GM23338 (cell line): ENCODE data around the gene IQSEC3. TPM values are rescaled to one million over a fixed set of nuclear protein-coding genes. Genes with fewer than 3 reads are reported as not detected.

Source experiments
- CTCF ChIP-seq, 2 experiments: fragments of 200-600 bp in 1 of 2; sonication (generic) in 1 of 2; conservative IDR thresholded peaks; 2 replicates each; pipeline versions ENCODE4 v1.5.1 to v1.6.1; 2016 to 2017; ENCODE audit warnings: antibody characterized with exemption in 2 of 2, low read depth in 2 of 2, mild to moderate bottlenecking in 2 of 2, moderate library complexity in 1 of 2
- ETS1 ChIP-seq: IDR thresholded peaks from 2 replicates; pipeline ENCODE4 v1.6.1; 2016; ENCODE audit warnings: antibody characterized with exemption
- EZH2 ChIP-seq: fragments of 200-600 bp; sonication (generic); IDR thresholded peaks from one replicate; pipeline ENCODE4 v1.8.0; 2017; ENCODE audit warnings: antibody characterized with exemption, mild to moderate bottlenecking, low read depth; ENCODE audit not compliant: unreplicated experiment
- POLR2AphosphoS5 ChIP-seq: IDR thresholded peaks from 2 replicates; pipeline ENCODE4 v1.6.1; 2016; ENCODE audit warnings: antibody characterized with exemption, low read depth
- STAT1 ChIP-seq: IDR thresholded peaks from one replicate; pipeline ENCODE4 v1.6.1; 2016; ENCODE audit warnings: antibody characterized with exemption; ENCODE audit not compliant: unreplicated experiment
- ZNF114 ChIP-seq: fragments of 250-450 bp; sonication (Bioruptor Pico); IDR thresholded peaks from 2 replicates; pipeline ENCODE4 v1.5.0; 2020; ENCODE audit warnings: mild to moderate bottlenecking, moderate library complexity
- ZNF331 ChIP-seq: fragments of 250-450 bp; sonication (Bioruptor Pico); IDR thresholded peaks from 2 replicates; pipeline ENCODE4 v1.5.0; 2020; ENCODE audit warnings: low read depth, mild to moderate bottlenecking, moderate library complexity
- ZNF462 ChIP-seq: fragments of 250-450 bp; sonication (Bioruptor Pico); IDR thresholded peaks from 2 replicates; pipeline ENCODE4 v1.5.0; 2020; ENCODE audit warnings: mild to moderate bottlenecking, moderate library complexity
- polyA plus RNA-seq: library from polyadenylated mRNA; unstranded; fragments of >200 nt; fragmentation: Nextera tagmentation; extraction: Ambion mirVana; gene quantifications from 2 replicates; pipeline ENCODE4 v1.2.1, GENCODE V29; 2016
- total RNA-seq: library from RNA; depleted of rRNA; stranded (reverse); fragments of >200 nt; shearing (Covaris generic); gene quantifications from 2 replicates; pipeline ENCODE4 v1.2.3, GENCODE V29; 2014

IQSEC3 gene
- total and polyA plus RNA-seq, 2 experiments from 2014 or later: 2.1 to 3.6 TPM

DNA sequence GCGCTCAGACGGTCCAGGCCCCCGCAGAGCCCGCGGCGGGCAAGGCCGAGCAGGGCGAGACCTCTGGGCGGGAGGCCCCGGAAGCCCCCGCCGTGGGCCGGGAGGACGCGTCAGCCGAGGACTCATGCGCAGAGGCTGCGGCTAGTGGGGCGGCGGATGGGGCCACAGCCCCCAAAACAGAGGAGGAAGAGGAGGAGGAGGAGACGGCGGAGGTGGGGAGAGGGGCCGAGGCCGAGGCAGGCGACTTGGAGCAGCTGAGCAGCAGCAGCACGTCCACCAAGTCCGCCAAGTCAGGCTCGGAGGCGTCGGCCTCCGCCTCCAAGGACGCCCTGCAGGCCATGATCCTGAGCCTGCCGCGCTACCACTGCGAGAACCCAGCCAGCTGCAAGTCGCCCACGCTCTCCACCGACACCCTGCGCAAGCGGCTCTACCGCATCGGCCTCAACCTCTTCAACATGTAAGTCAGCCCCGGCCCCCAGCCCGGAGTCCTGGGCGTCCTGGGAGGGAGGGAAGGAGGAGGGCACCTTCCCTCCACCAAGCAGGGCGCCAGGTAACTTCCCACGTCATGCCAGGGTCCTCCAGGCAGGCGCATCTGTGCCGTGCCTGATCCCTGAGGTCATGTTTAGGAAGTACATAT lies 72.4 kb downstream of the IQSEC3 start (continued):
- TF ChIP-seq ZNF462 (CRISPR knock-in tag) (no peak), ZNF331 (no peak), ZNF114 (CRISPR knock-in tag) (no peak), EZH2 (no peak), STAT1 (no peak), ETS1 (no peak), CTCF (conservative IDR thresholded peaks at IDR 0.05; ENCODE audit: low read depth in 2 of 2) (no peak), POLR2AphosphoS5 (no peak)
